IMR-90 (cell line): Measurements from ENCODE around the gene BAIAP2L1.
"Not testable (repeated sequence)": the region's sequence is repeated elsewhere in the genome, so short reads cannot be mapped to it uniquely, and the experiment has no call there.

Source experiments
- BHLHE40 ChIP-seq: fragments of 150-350 bp; IDR thresholded peaks from 2 replicates; pipeline ENCODE4 v1.6.1; 2016; ENCODE audit warnings: mild to moderate bottlenecking, low read depth, low read length
- CEBPB ChIP-seq: IDR thresholded peaks from 2 replicates; pipeline ENCODE4 v1.6.1; 2012; ENCODE audit warnings: low read depth, low read length, improper control_type of control experiment
- CHD1 ChIP-seq: IDR thresholded peaks from 2 replicates; pipeline ENCODE4 v1.6.1; 2012; ENCODE audit warnings: low read depth, low read length, improper control_type of control experiment
- MXI1 ChIP-seq: IDR thresholded peaks from 2 replicates; pipeline ENCODE4 v1.6.1; 2012; ENCODE audit warnings: low read depth, mild to moderate bottlenecking, low read length, moderate library complexity, borderline replicate concordance
- POLR2A ChIP-seq: IDR thresholded peaks from 2 replicates; pipeline ENCODE4 v1.6.1; 2012; ENCODE audit warnings: mild to moderate bottlenecking, low read depth, low read length
- RAD21 ChIP-seq: IDR thresholded peaks from 2 replicates; pipeline ENCODE4 v1.6.1; 2012; ENCODE audit warnings: low read length, improper control_type of control experiment
- RFX5 ChIP-seq: IDR thresholded peaks from 2 replicates; pipeline ENCODE4 v1.8.0; 2012; ENCODE audit warnings: low read depth, mild to moderate bottlenecking, low read length, moderate library complexity
- SMC3 ChIP-seq: fragments of 150-350 bp; IDR thresholded peaks from 2 replicates; pipeline ENCODE4 v1.6.1; 2016; ENCODE audit warnings: low read depth, mild to moderate bottlenecking, antibody characterized with exemption, low read length, moderate library complexity
- TF ChIP-seq, protein P1 (sequence below): conservative IDR thresholded peaks from 2 replicates; pipeline ENCODE4 v1.5.1; 2012; ENCODE audit warnings: mild to moderate bottlenecking, low read depth, low read length, improper control_type of control experiment

DNA sequence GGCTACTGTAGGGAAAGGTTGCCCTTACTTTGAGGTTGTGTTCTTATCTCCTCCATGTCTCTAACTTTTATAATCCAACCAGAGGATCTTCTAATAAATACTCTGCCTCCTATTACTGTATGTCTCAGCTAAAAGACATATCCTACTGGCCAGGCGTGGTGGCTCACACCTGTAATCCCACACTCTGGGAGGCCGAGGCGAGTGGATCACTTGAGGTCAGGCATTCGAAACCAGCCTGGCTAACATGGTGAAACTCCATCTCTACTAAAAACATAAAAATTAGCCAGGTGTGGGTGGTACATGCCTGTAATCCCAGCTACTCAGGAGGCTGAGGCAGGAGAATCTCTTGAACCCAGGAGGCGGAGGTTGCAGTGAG lies 18.4 kb upstream of the BAIAP2L1 start:
- TF ChIP-seq POLR2A, RFX5, CHD1, CEBPB, BHLHE40, RAD21, MXI1, SMC3: not testable (repeated sequence)
- TF ChIP-seq, protein P1, sequence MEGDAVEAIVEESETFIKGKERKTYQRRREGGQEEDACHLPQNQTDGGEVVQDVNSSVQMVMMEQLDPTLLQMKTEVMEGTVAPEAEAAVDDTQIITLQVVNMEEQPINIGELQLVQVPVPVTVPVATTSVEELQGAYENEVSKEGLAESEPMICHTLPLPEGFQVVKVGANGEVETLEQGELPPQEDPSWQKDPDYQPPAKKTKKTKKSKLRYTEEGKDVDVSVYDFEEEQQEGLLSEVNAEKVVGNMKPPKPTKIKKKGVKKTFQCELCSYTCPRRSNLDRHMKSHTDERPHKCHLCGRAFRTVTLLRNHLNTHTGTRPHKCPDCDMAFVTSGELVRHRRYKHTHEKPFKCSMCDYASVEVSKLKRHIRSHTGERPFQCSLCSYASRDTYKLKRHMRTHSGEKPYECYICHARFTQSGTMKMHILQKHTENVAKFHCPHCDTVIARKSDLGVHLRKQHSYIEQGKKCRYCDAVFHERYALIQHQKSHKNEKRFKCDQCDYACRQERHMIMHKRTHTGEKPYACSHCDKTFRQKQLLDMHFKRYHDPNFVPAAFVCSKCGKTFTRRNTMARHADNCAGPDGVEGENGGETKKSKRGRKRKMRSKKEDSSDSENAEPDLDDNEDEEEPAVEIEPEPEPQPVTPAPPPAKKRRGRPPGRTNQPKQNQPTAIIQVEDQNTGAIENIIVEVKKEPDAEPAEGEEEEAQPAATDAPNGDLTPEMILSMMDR = not testable (repeated sequence)
